Fibroblast of skin of left biceps (primary cell): ENCODE results near the gene VOPP1.

ENCODE experiments used
- DNase-seq, 2 experiments: peaks; one replicate each; pipeline ENCODE4 v3.0.0-alpha.2; 2013; ENCODE audit warnings: low read depth in 2 of 2

The VOPP1 gene

DNA sequence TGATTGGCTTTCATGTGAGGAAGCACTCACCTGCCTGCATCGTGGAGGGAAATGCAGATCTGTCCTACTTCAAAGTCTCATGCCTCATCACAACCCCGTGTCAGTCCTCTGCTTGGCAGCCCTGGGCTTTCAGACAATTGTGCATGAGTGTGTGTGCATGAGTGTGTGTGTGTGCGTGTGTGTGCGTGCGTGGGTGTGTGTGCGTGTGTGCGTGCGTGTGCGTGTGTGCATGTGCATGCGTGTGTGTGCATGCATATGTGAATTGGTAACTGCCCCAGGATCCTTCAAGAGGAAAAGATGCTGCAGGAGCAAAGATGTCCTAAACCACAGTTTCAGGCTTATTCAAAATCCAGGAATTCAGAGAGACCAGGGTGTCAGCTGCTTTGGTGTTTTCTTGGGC, 135.8 kb downstream of the VOPP1 start:
- no peak for DNase-seq

DNA sequence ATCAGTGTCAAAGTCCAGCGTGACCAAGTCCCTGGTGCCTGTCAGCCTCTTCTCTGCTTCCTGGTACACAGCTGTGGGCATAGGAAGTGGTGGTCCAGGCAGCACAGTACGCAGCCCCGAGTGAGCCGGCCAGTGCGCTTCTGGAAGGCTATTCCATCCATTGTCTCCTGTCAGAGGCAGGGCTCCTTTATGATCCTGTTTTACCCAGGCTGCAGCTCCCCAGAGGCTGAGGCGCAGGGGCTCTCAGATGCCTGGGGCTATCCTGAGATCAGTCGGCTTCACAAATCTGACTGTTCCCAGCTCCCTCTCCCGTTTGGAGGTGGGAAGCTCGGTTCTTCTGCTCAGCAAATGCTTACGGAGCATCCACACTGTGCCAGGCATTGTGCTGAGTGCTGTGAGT, 136.8 kb downstream of the VOPP1 start:
- DNase-seq = no peak

DNA sequence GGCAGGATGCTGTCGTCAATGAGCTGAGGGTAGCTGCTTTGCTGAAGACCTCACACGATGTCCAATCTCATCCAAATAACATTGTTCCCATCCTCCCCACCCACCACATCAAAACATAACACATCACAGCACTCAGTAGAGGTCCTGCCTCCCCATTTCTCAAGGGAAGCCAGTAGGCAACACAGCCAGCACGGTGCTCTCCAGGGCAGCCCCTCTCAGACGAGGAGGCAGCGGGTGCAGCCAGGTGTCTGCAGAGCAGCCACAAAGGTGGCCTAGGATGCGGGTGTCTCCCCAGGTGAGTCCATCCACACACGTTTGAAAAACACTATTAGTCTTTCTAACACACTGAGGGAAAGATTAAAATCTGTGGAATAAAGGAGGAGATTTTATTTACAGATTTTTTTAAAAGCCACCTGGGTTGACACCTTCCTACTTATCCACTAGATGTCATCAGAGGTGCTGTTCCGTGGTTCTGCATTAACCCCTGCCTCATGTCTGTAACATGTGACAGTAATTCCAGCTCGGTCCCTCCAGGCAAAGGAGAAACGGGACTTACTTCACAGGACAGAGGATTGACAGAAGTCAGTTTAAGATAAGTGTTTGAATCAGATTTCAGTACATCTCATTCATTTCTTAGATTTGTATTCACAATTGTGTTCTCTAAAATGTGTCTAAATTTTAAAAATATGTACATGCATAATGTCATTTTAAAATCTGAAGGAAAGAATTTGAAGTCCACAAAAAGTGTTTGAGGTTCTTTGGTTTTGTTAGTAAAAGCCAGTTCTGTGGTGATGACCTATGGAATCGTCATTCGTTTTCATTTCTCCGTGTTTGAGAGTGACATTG, 139.1 kb downstream of the VOPP1 start:
- no peak for DNase-seq

DNA sequence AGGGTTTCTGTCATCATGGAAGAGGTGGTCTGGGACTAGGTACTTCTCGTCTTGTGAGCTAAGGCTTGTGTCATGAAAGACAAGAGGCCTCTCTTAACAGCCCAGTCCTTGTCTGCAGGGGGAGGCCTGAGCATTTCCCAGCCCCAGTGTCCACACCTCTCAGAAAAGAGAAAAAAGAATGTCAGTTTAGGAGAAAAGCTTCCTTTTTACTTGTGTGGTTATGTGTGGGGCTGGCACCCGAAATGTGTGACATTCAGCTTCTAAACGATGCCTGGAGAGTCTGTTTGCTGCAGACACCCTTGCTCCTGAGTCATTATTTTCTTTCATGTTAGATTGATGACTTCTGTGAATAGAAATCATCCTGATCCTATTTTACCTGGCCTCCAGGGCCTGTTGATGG, 139.8 kb downstream of the VOPP1 start:
- no peak for DNase-seq

DNA sequence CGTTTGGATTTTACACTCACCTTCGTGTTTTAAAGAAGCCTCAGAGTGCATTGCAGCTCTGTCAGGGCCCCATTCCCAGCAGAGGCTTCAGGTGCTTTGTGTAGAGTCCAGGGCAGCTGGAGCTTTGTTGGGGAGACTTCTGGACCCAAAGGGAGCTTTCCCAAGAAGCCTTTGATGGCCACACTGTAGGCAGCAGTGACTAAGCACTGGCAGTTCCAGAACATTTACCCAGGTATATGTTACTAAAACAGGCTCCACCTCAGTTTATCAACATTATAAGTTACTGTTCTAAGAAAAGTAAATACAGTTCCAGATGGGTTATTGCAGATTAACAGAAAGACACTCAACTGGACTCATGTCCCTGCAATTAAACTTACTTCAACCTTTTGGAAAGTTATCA, 140.4 kb downstream of the VOPP1 start:
- DNase-seq = no peak

DNA sequence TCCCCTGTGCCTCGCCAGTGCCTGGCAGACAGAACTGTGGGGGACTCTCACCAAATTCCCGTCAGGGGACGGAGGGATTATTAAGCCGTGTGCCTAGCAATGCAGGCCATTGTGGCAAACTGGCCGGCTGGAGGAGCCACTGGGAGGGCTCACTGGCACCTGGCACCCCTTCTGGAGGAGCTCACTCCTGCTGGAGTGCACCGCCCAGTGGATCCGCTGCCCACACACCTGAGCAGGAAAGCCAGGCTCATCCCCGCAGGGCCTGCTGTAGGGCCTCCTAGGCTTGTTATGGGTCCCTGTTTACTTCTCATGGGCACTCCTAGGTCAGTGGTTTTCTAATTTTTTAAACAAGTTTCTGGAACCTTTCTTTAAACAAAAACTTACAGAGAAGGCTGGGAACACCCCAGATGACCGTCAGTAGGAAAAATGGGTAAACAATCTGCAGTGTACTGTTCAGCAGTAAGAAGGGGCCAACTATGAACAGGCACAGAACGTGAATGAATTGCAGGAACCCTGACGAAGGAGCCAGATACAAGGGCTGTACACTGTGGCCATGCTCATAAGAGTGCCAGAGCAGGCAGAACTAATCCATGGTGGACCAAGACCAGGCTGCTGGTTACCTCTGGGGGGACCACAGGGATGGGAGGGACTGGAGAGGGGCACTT, 142.3 kb downstream of the VOPP1 start:
- DNase-seq = no peak

DNA sequence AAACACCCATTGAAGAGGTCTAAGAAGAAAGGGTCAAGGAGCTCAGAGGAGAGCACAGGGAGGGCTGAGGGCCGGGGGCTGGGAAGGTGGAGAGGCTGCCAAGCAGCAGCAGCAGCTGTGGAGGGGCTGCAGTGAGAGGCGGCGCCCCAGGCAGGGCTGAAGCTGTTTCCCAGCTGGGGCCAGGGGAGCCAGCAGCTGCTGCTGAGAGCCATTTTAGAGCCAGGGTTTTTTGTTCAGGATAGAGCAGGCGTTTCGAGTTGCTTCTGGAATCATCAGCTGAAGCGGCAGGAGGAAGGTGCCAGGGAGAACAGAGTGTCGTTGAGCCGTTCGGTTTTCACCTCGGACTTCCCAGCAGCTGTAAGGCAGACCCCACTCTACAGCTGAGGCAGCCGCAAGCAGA, 144.5 kb downstream of the VOPP1 start:
- no peak for DNase-seq

DNA sequence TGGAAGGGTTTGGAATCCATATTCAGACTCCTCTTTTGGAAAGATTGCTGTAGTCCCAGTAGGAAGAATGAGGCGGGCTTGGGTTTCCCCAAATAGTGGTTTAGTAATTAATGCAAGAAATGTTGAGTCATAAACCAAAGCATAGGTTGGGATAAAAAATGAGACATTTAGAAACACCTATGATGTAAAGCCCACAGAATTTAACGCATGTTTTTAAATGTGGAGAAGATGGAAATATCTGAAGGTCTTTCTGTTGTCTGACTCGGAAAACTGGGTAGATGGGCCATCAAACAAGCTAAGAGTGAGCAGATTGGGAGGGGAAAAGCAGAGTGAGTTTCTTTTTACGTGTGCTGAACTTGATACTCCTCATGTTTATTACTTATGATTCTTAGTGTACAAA, 145.0 kb downstream of the VOPP1 start:
- no peak for DNase-seq

DNA sequence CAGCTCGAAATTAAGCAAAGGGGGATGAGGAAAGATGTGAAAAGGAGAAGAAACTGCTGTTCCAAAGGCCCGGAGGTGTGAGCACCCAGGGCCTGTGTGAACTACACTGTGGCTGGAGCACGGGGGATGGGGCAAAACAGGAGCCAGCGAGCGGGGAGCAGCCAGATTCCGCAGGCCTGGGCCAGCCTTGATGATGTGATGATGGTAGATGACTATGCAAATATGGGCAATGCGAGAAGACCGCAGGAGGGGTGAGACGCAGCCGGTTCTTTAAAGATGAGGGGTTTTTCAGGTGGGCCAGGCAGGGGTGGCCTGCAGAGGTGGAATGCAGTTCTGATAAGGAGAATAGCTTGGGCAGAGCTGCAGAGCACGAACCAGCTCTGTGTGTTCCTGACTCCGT, 145.6 kb downstream of the VOPP1 start:
- DNase-seq = no peak

DNA sequence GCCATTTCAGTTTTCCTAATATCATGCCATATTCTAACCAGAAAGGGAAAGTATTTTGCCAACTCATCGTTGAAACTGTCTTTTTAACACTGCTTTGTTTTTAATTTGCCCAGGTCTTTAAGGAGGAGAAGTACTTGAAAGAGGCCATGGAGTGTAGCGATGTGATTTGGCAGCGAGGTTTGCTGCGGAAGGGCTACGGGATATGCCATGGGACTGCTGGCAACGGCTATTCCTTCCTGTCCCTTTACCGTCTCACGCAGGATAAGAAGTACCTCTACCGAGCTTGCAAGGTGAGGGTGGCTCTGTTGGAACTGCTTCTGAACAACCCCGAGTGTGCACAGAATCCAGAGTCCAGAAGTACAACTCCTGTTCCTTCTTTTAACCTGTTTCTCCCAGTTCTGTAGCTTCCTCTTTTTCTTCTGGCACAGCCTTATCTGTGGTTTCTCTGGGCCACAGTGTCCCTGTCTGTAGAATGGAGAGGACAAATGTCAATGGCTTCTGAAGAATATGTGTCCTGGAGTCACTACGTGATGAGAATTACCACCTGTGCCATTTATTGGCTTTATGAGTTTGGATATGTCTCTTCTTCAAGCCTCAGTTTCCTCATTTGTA, 147.1 kb downstream of the VOPP1 start:
- no peak for DNase-seq

DNA sequence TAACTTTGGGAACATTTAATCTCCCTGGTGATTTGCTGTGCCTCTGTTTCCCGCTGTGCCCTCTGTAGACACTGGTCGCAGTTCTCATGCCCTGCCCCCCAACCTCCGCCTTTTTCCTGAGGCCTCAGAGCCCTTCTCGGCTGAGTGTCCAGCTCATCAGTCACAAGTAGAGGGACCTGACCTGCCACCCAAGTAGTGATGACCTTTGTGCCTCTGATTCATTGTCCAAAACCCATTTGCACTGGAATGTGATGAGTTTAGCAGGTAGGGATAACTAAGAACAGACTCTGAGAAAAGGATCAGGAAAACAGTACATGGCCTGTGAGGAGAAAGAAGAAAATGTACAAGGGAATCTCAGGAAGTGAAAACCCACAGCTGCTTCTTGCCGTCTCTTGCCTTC, 148.4 kb downstream of the VOPP1 start:
- no peak for DNase-seq

DNA sequence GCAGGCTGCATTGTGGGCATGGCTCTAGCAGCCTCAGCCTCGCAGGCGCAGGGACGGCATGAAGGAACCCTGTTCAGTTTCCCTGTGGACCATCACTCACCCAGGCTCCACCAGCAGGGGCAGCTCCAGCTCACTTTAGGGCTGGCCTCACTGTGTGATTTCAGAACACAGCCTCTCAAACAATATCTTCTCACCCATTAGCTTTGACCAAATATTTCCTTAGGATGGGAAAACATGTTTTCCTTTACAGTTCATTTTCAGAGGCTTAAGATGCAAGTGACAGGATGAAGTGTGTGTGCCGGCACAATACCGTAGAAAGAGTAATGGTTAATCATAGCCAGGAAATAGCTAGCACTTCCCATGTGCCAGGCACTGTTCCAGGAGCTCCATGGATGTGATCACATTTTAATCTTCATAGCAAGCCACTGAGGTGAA, 149.0 kb downstream of the VOPP1 start:
- no peak for DNase-seq
